ENCODE results near the gene COA6.

Gene COA6

GRCh38 chr1:234412830-234413229, 39.6 kb downstream of the COA6 start:
- DNase-seq (ENCODE audit: low read depth in 2 of 2), result no peak

- no peak for DNase-seq (ENCODE audit: low read depth in 2 of 2)
Observed at GRCh38 chr1:234413485-234413884, 40.2 kb downstream of the COA6 start.

GRCh38 chr1:234413990-234414389, 40.7 kb downstream of the COA6 start:
- no peak for DNase-seq (ENCODE audit: low read depth in 2 of 2)

GRCh38 chr1:234427950-234428646, 54.8 kb downstream of the COA6 start:
- DNase-seq (ENCODE audit: low read depth in 2 of 2), result no peak

- DNase-seq (ENCODE audit: low read depth in 2 of 2), result no peak
Observed at GRCh38 chr1:234429434-234429806, 56.2 kb downstream of the COA6 start.

GRCh38 chr1:234430691-234431090, 57.4 kb downstream of the COA6 start:
- no peak for DNase-seq (ENCODE audit: low read depth in 2 of 2)

GRCh38 chr1:234431255-234431654, 58.0 kb downstream of the COA6 start:
- DNase-seq (ENCODE audit: low read depth in 2 of 2), result no peak

- no peak for DNase-seq (ENCODE audit: low read depth in 2 of 2)
Observed at GRCh38 chr1:234433563-234434285, 60.5 kb downstream of the COA6 start.

All from stimulated activated CD8-positive, alpha-beta memory T cell treated with anti-CD3 and anti-CD28 coated beads, Interleukin-15, amount 100 ng/mL, for 4 hours (primary cell).